GM21723 (cell line): ENCODE measurements around the gene CENPT.

Experiments used
- ATAC-seq: cut with Tn5 transposase; IDR thresholded peaks from one replicate; pipeline ENCODE4 v1.9.1; 2021; ENCODE audit warnings: mild to moderate bottlenecking, moderate library complexity; ENCODE audit not compliant: unreplicated experiment

The CENPT gene

GRCh38 chr16:67847064-67847861, at the start of gene CENPT:
Gene CENPT (minus strand): TSS chr16:67847693. CDS start chr16:67833859, 13,834 bp downstream.
- ATAC-seq = peak; percentile 44

- no peak for ATAC-seq
Observed at GRCh38 chr16:67897231-67897630, 49.7 kb upstream of the CENPT start.

GRCh38 chr16:67893743-67894399, 46.4 kb upstream of the CENPT start:
- ATAC-seq = peak; percentile 7

- peak; percentile 77 for ATAC-seq
Observed at GRCh38 chr16:67892899-67893742, 45.6 kb upstream of the CENPT start, which contains the start of gene PSKH1. Gene PSKH1 (plus strand): TSS chr16:67893254. CDS start chr16:67908750, 15,496 bp downstream.

- no peak for ATAC-seq
Observed at GRCh38 chr16:67892375-67892774, 44.9 kb upstream of the CENPT start.

- ATAC-seq = no peak
Observed at GRCh38 chr16:67888331-67888730, 40.8 kb upstream of the CENPT start.

- ATAC-seq = no peak
Observed at GRCh38 chr16:67886387-67886786, 38.9 kb upstream of the CENPT start.

- ATAC-seq = no peak
Observed at GRCh38 chr16:67885976-67886375, 38.5 kb upstream of the CENPT start.

GRCh38 chr16:67885545-67885944, 38.1 kb upstream of the CENPT start:
- ATAC-seq = no peak

GRCh38 chr16:67884684-67885083, 37.2 kb upstream of the CENPT start, which contains the start of gene NRN1L:
Gene NRN1L (plus strand): TSS chr16:67884885. CDS start chr16:67884904, 19 bp downstream.
- no peak for ATAC-seq

- no peak for ATAC-seq
Observed at GRCh38 chr16:67883872-67884261, 36.4 kb upstream of the CENPT start.

- ATAC-seq = no peak
Observed at GRCh38 chr16:67883146-67883871, 35.8 kb upstream of the CENPT start.

- ATAC-seq = no peak
Observed at GRCh38 chr16:67882374-67883145, 35.1 kb upstream of the CENPT start.

- no peak for ATAC-seq
Observed at GRCh38 chr16:67881621-67882161, 34.2 kb upstream of the CENPT start.

- ATAC-seq = no peak
Observed at GRCh38 chr16:67880584-67880983, 33.1 kb upstream of the CENPT start.

- no peak for ATAC-seq
Observed at GRCh38 chr16:67879936-67880335, 32.4 kb upstream of the CENPT start.

GRCh38 chr16:67879462-67879861, 32.0 kb upstream of the CENPT start:
- ATAC-seq = no peak

- ATAC-seq = no peak
Observed at GRCh38 chr16:67878846-67879245, 31.4 kb upstream of the CENPT start.

- ATAC-seq = no peak
Observed at GRCh38 chr16:67878232-67878631, 30.7 kb upstream of the CENPT start.
